ENCODE data around the gene KRT17.

DNA sequence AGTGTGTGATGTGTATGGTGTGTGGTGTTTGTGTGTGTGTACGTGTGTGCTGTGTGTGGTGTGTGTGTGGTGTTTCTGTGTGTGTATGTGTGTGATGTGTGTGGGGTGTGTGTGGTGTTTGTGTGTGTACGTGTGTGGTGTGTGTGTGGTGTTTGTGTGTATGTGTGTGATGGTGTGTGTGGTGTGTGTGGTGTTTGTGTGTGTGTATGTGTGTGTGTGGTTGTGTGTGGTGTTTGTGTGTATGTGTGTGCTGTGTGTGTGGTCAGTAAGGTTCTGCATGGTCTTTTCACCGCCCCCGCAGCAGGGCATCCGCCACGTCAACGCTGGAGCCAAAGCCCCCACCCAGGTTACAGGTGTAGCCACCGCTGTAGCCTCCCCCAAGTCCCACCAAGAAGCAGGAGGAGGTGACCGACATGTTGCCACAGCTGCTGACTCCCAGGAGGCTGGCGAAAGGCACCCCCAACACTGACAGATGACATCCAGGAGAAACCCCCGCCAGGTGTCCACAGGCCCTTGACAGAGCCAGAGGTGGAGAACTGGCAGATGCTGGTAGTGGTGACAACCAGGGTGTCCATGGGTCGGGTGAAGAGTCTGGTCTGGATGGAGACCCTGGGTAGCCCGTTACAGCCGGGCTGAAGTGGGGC is 9.3 kb upstream of the KRT17 start:
- TF ChIP-seq, protein P1, sequence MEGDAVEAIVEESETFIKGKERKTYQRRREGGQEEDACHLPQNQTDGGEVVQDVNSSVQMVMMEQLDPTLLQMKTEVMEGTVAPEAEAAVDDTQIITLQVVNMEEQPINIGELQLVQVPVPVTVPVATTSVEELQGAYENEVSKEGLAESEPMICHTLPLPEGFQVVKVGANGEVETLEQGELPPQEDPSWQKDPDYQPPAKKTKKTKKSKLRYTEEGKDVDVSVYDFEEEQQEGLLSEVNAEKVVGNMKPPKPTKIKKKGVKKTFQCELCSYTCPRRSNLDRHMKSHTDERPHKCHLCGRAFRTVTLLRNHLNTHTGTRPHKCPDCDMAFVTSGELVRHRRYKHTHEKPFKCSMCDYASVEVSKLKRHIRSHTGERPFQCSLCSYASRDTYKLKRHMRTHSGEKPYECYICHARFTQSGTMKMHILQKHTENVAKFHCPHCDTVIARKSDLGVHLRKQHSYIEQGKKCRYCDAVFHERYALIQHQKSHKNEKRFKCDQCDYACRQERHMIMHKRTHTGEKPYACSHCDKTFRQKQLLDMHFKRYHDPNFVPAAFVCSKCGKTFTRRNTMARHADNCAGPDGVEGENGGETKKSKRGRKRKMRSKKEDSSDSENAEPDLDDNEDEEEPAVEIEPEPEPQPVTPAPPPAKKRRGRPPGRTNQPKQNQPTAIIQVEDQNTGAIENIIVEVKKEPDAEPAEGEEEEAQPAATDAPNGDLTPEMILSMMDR (conservative IDR thresholded peaks at IDR 0.05; ENCODE audit: low read depth, low read length) = no peak
- no peak for TF ChIP-seq SMC3 (IDR thresholded peaks at IDR 0.05; ENCODE audit: low read depth, low read length)
- TF ChIP-seq POLR2A (IDR thresholded peaks at IDR 0.05; ENCODE audit: low read depth, low read length) = no peak
- no peak for TF ChIP-seq MAZ (IDR thresholded peaks at IDR 0.05; ENCODE audit: borderline replicate concordance, low read depth, low read length)
- no peak for TF ChIP-seq MXI1 (IDR thresholded peaks at IDR 0.05; ENCODE audit: borderline replicate concordance, low read depth, low read length)
- TF ChIP-seq, protein P2, sequence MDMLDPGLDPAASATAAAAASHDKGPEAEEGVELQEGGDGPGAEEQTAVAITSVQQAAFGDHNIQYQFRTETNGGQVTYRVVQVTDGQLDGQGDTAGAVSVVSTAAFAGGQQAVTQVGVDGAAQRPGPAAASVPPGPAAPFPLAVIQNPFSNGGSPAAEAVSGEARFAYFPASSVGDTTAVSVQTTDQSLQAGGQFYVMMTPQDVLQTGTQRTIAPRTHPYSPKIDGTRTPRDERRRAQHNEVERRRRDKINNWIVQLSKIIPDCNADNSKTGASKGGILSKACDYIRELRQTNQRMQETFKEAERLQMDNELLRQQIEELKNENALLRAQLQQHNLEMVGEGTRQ (IDR thresholded peaks at IDR 0.05; ENCODE audit: low read depth, low read length) = no peak
- no peak for TF ChIP-seq RFX5 (IDR thresholded peaks at IDR 0.05; ENCODE audit: low read depth, low read length)
- TF ChIP-seq, protein P3, sequence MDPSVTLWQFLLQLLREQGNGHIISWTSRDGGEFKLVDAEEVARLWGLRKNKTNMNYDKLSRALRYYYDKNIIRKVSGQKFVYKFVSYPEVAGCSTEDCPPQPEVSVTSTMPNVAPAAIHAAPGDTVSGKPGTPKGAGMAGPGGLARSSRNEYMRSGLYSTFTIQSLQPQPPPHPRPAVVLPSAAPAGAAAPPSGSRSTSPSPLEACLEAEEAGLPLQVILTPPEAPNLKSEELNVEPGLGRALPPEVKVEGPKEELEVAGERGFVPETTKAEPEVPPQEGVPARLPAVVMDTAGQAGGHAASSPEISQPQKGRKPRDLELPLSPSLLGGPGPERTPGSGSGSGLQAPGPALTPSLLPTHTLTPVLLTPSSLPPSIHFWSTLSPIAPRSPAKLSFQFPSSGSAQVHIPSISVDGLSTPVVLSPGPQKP (IDR thresholded peaks at IDR 0.05; ENCODE audit: borderline replicate concordance, low read depth, low read length) = no peak
- TF ChIP-seq CEBPB (IDR thresholded peaks at IDR 0.05; ENCODE audit: low read depth, low read length) = no peak
- TF ChIP-seq RAD21 (IDR thresholded peaks at IDR 0.05; ENCODE audit: low read length) = no peak
- TF ChIP-seq RCOR1 (IDR thresholded peaks at IDR 0.05; ENCODE audit: insufficient replicate concordance, low read length) = no peak

Data from IMR-90 (cell line).